ENCODE data around the gene MTHFD2. TPM values are rescaled to one million over a fixed set of nuclear protein-coding genes. Genes with fewer than 3 reads are reported as not detected.

The MTHFD2 gene
- total and polyA plus RNA-seq, 2 donors (not counting 3 experiments of a cell fraction or from before 2014, with no cell fraction given), result 25.6 to 83.2 TPM

GRCh38 chr2:74239346-74239745, 40.9 kb downstream of the MTHFD2 start:
- Histone ChIP-seq H3K36me3 (ENCODE audit: control insufficient read depth in 2 of 2, extremely low read depth in 1 of 2, insufficient read depth in 2 of 2, low read length in 2 of 2) (no peaks in the 10 kb centered on the region), H4K20me1 (replicated peaks; ENCODE audit: control insufficient read depth, extremely low read depth, insufficient read depth, low read length) (no peaks in the 10 kb centered on the region), H3K79me2 (ENCODE audit: control insufficient read depth, insufficient read depth, low read length) (no peaks in the 10 kb centered on the region), H3K9me1 (replicated peaks; ENCODE audit: control insufficient read depth, extremely low read depth, insufficient read depth, low read length) (no peaks in the 10 kb centered on the region), H3K27ac (ENCODE audit: insufficient read depth, low read depth, low read length) (no peak overlapping the region), H3K4me3 (replicated peaks in 1 of 3; ENCODE audit: insufficient read depth in 1 of 3, low read depth in 1 of 3, low read length in 3 of 3) (no peak overlapping the region), H2AFZ (ENCODE audit: low read depth, low read length) (no peak overlapping the region), H3K4me1 (ENCODE audit: control insufficient read depth, extremely low read depth, insufficient read depth, low read length) (no peaks in the 10 kb centered on the region), H3K4me2 (ENCODE audit: insufficient read depth, low read length) (no peak overlapping the region), H3K9me3 (replicated peaks; ENCODE audit: control insufficient read depth, insufficient read depth, low read length) (no peaks in the 10 kb centered on the region), H3K9ac (replicated peaks; ENCODE audit: extremely low read depth, insufficient read depth, low read length) (no peak overlapping the region), H3K27me3 (ENCODE audit: control insufficient read depth in 2 of 2, insufficient read depth in 2 of 2, low read length in 2 of 2) (no peaks in the 10 kb centered on the region)
- BruUV-seq (replicated peaks), result no TSS peak
- FAIRE-seq (no peak), DNase-seq (ENCODE audit: low read depth, low spot score) (no peak)
- ChIA-PET CTCF (interaction anchor here (0.9 to 4.4 kb wide), 2 partner anchors 10 to 11 kb away, joined by 4 to 21 read pairs; no protein-coding TSS in a partner anchor), POLR2A (no interaction called here)
- dilution Hi-C loops (cut with MboI; ENCODE audit: extremely low pct_ligation_motif_present, low sequenced_read_pairs), result no loop called here
- intact Hi-C loops (cut with micrococcal nuclease), result no loop called here
- TF ChIP-seq MYC (IDR thresholded peaks at IDR 0.05; ENCODE audit: low read depth, low read length) (no peak), CTCF (IDR thresholded peaks at IDR 0.05; ENCODE audit: extremely low read depth in 1 of 2, insufficient read depth in 1 of 2, low read depth in 1 of 2, low read length in 2 of 2) (no peak), EZH2 (IDR thresholded peaks at IDR 0.05; ENCODE audit: borderline replicate concordance, low read depth, low read length, severe bottlenecking) (no peak), GATA2 (IDR thresholded peaks at IDR 0.05; ENCODE audit: insufficient read depth, insufficient read length, low read depth, low read length) (no peak), POLR2A (IDR thresholded peaks at IDR 0.05; ENCODE audit: low read depth, low read length) (no peak), MAX (IDR thresholded peaks at IDR 0.05; ENCODE audit: insufficient read depth, insufficient read length) (no peak), JUN (IDR thresholded peaks at IDR 0.05; ENCODE audit: borderline replicate concordance, insufficient read depth, insufficient read length, low read depth) (no peak), FOS (IDR thresholded peaks at IDR 0.05; ENCODE audit: borderline replicate concordance, insufficient read depth, low read length) (no peak), POLR2AphosphoS5 (IDR thresholded peaks at IDR 0.05; ENCODE audit: insufficient read depth, low read depth, low read length) (no peak)

Measured in endothelial cell of umbilical vein (primary cell).